HCT116 (cell line): ENCODE results near the gene ATRIP. TPM values are rescaled to one million over a fixed set of nuclear protein-coding genes. Genes with fewer than 3 reads are reported as not detected.

Experiments used
- ATAC-seq: fragments of 200-7000 bp; cut with Tn5 transposase; 2 replicates; pipeline ENCODE4 v1.9.1; 2020; ENCODE audit warnings: mild to moderate bottlenecking, moderate library complexity
- BruUV-seq: library from RNA; stranded (reverse); fragments of 400-500 nt; replicated peaks from 2 replicates; lab custom pipeline; 2021; lab: Mats Ljungman, UMichigan
- CTCF ChIA-PET: fragments of 300-600 bp; sonication (Branson Sonifier 250); formaldehyde crosslinking; loops from one replicate; lab custom pipeline; 2021; ENCODE audit warnings: antibody characterized with exemption; lab: Charles Lee
- POLR2A ChIA-PET: fragments of 300-600, 350-600 bp; sonication (Branson Sonifier 250); formaldehyde crosslinking; loops from one replicate; lab custom pipeline; 2021; ENCODE audit warnings: antibody characterized with exemption; lab: Charles Lee
- RAD21 ChIA-PET, 2 experiments: fragments of 300-600 bp; sonication (Branson Sonifier 250); formaldehyde crosslinking; loops; one replicate each; lab custom pipeline; 2023; ENCODE audit warnings: low total read pairs in 2 of 2; ENCODE audit not compliant: uncharacterized antibody in 2 of 2, unreplicated experiment in 2 of 2, low non-redundant PET in 1 of 2; lab: Charles Lee
- DNase-seq: peaks from one replicate; pipeline ENCODE4 v3.0.0-alpha.2; 2010; ENCODE audit warnings: low read depth, low spot score
- H2AFZ ChIP-seq: fragments of 200-600 bp; shearing (Covaris generic), sonication (generic); 2 replicates; pipeline ENCODE4 v1.6.1; 2017; ENCODE audit warnings: low read depth, mixed run types, mixed read lengths, antibody characterized with exemption, low read length; ENCODE audit not compliant: poor library complexity, severe bottlenecking
- H3K27ac ChIP-seq: 2 replicates; pipeline ENCODE4 v1.5.1; 2012; ENCODE audit warnings: low read depth, low read length
- H3K27me3 ChIP-seq: fragments of 200-600 bp; sonication (generic); 2 replicates; pipeline ENCODE4 v1.6.1; 2016; ENCODE audit warnings: mixed run types, low read length, mixed read lengths; ENCODE audit not compliant: insufficient read depth
- H3K36me3 ChIP-seq, 2 experiments: fragments of 200-500 bp in 1 of 2; fragments of 200-600 bp in 1 of 2; sonication (Bioruptor generic) in 1 of 2; sonication (generic) in 1 of 2; 2 replicates each; pipeline versions ENCODE4 v1.5.1 to v1.6.1; 2014 to 2016; ENCODE audit warnings: low read length in 2 of 2, inconsistent platforms in 1 of 2, mixed read lengths in 1 of 2, mixed run types in 1 of 2; ENCODE audit not compliant: insufficient read depth in 2 of 2, control insufficient read depth in 1 of 2
- H3K4me1 ChIP-seq, 2 experiments: fragments of 200-600 bp in 1 of 2; sonication (generic) in 1 of 2; 2 replicates each; pipeline versions ENCODE4 v1.5.1 to v1.6.1; 2012 to 2017; ENCODE audit warnings: low read length in 2 of 2, inconsistent platforms in 1 of 2, mild to moderate bottlenecking in 1 of 2, mixed read lengths in 1 of 2, mixed run types in 1 of 2, moderate library complexity in 1 of 2; ENCODE audit not compliant: insufficient read depth in 2 of 2, control insufficient read depth in 1 of 2
- H3K4me2 ChIP-seq: fragments of 200-600 bp; sonication (generic); 2 replicates; pipeline ENCODE4 v1.6.1; 2017; ENCODE audit warnings: mixed run types, low read length, mixed read lengths
- H3K4me3 ChIP-seq, 2 experiments: fragments of 200-600 bp in 1 of 2; sonication (generic) in 1 of 2; replicated peaks in 1 of 2; 2 replicates each; pipeline ENCODE4 v1.5.1; 2011 to 2016; ENCODE audit warnings: low read length in 2 of 2, control low read depth in 1 of 2, low read depth in 1 of 2, mild to moderate bottlenecking in 1 of 2, mixed read lengths in 1 of 2, mixed run types in 1 of 2
- H3K79me2 ChIP-seq: fragments of 200-600 bp; sonication (generic); 2 replicates; pipeline ENCODE4 v1.6.1; 2017; ENCODE audit warnings: mild to moderate bottlenecking, mixed run types, low read length, moderate library complexity, mixed read lengths; ENCODE audit not compliant: insufficient read depth
- H3K9ac ChIP-seq: fragments of 200-600 bp; sonication (generic); 2 replicates; pipeline ENCODE4 v1.6.1; 2016; ENCODE audit warnings: low read length, mixed read lengths
- H3K9me2 ChIP-seq: fragments of 200-600 bp; sonication (generic), shearing (Covaris generic); 2 replicates; pipeline ENCODE4 v1.6.1; 2017; ENCODE audit warnings: mixed run types, mild to moderate bottlenecking, moderate library complexity; ENCODE audit not compliant: insufficient read depth
- H3K9me3 ChIP-seq, 2 experiments: fragments of 200-500 bp in 1 of 2; fragments of 200-600 bp in 1 of 2; sonication (Bioruptor generic) in 1 of 2; sonication (generic) in 1 of 2; 2 replicates each; pipeline ENCODE4 v1.6.1; 2014 to 2017; ENCODE audit warnings: low read length in 2 of 2, mixed read lengths in 2 of 2, inconsistent platforms in 1 of 2, low read depth in 1 of 2, mild to moderate bottlenecking in 1 of 2, mixed run types in 1 of 2, moderate library complexity in 1 of 2; ENCODE audit not compliant: control insufficient read depth in 1 of 2, insufficient read depth in 1 of 2
- H4K20me1 ChIP-seq: fragments of 200-600 bp; sonication (generic), shearing (Covaris generic); 2 replicates; pipeline ENCODE4 v1.6.1; 2017; ENCODE audit warnings: mixed run types, mild to moderate bottlenecking, moderate library complexity; ENCODE audit not compliant: insufficient read depth
- CTCF ChIP-seq, 3 experiments: fragments of 200-600 bp in 1 of 3; sonication (generic) in 1 of 3; IDR thresholded peaks in 2 of 3; conservative IDR thresholded peaks in 1 of 3; 2 replicates each; pipeline ENCODE4 v1.5.1; 2012 to 2017; ENCODE audit warnings: low read depth in 2 of 3, low read length in 2 of 3, antibody characterized with exemption in 1 of 3, borderline replicate concordance in 1 of 3, control low read depth in 1 of 3, mild to moderate bottlenecking in 1 of 3, mixed read lengths in 1 of 3, mixed run types in 1 of 3, moderate library complexity in 1 of 3; ENCODE audit not compliant: insufficient read depth in 1 of 3
- EGR1 ChIP-seq: IDR thresholded peaks from 2 replicates; pipeline ENCODE4 v1.6.1; 2012; ENCODE audit warnings: low read depth
- ELF1 ChIP-seq: IDR thresholded peaks from 2 replicates; pipeline ENCODE4 v1.6.1; 2012; ENCODE audit warnings: low read depth, borderline replicate concordance
- EZH2 ChIP-seq: fragments of 200-600 bp; sonication (generic); IDR thresholded peaks from 2 replicates; pipeline ENCODE4 v1.6.1; 2017; ENCODE audit warnings: antibody characterized with exemption, mixed run types
- MAX ChIP-seq: IDR thresholded peaks from 2 replicates; pipeline ENCODE4 v1.6.1; 2012
- REST ChIP-seq: IDR thresholded peaks from 2 replicates; pipeline ENCODE4 v1.6.1; 2012; ENCODE audit warnings: low read depth
- SIN3A ChIP-seq: IDR thresholded peaks from 2 replicates; pipeline ENCODE4 v1.6.1; 2012; ENCODE audit warnings: low read depth
- TCF7L2 ChIP-seq: IDR thresholded peaks from 2 replicates; pipeline ENCODE4 v1.7.0; 2011; ENCODE audit warnings: borderline replicate concordance, inconsistent platforms; ENCODE audit not compliant: insufficient read depth, insufficient read length; ENCODE audit errors: extremely low read depth
- YY1 ChIP-seq: IDR thresholded peaks from 2 replicates; pipeline ENCODE4 v1.6.1; 2011; ENCODE audit warnings: low read length, low read depth, moderate library complexity, mild to moderate bottlenecking; ENCODE audit not compliant: insufficient replicate concordance; ENCODE audit errors: extremely low read depth
- ZFX ChIP-seq: fragments of 450-650 bp; IDR thresholded peaks from 2 replicates; pipeline ENCODE4 v1.6.1; 2017
- ZNF274 ChIP-seq: fragments of 200-500 bp; sonication (Bioruptor generic); IDR thresholded peaks from 2 replicates; pipeline ENCODE4 v1.6.1; 2014; ENCODE audit warnings: mild to moderate bottlenecking, low read depth, low read length, inconsistent platforms
- intact Hi-C: fragments of 100-400 bp; cut with micrococcal nuclease; formaldehyde crosslinking; loops from 2 replicates; pipeline ENCODE4 v1.10.0; 2022
- total RNA-seq: library from RNA; stranded (reverse); gene quantifications from one replicate; pipeline ENCODE4 v1.2.1, GENCODE V29; 2021; ENCODE audit not compliant: unreplicated experiment

ATRIP gene
- total RNA-seq, 1 experiment from 2014 or later, result 15.6 TPM

GRCh38 chr3:48475188-48475587 lies 28.7 kb downstream of the ATRIP start (continued):
- no peak for TF ChIP-seq MAX

- Histone ChIP-seq H3K27me3 (no peaks in the 10 kb centered on the region), H3K9me3 (no peaks in the 10 kb centered on the region), H2AFZ (no peak overlapping the region), H4K20me1 (no peaks in the 10 kb centered on the region), H3K27ac (no peak overlapping the region), H3K79me2 (peaks cover 11% of the 10 kb centered on the region), H3K9ac (no peak overlapping the region), H3K36me3 (no peaks in the 10 kb centered on the region), H3K9me2 (no peaks in the 10 kb centered on the region), H3K4me3 (no peak overlapping the region), H3K4me1 (peaks cover 18 to 27% of the 10 kb centered on the region in 2 experiments; a peak in 3 of 4 replicates)
- ATAC-seq (no peak), DNase-seq (no peak)
- RAD21 ChIA-PET, result no interaction called here
- intact Hi-C loops, result no loop called here
- POLR2A ChIA-PET, result no interaction called here
- BruUV-seq, result no TSS peak
- no peak for TF ChIP-seq YY1
- no peak for TF ChIP-seq ZFX
- TF ChIP-seq SIN3A, result no peak
- no peak for TF ChIP-seq EZH2
- no peak for TF ChIP-seq MAX
- TF ChIP-seq TCF7L2, result no peak
- TF ChIP-seq EGR1, result no peak
- TF ChIP-seq REST, result no peak
- no peak for TF ChIP-seq ZNF274
- no peak for TF ChIP-seq CTCF (IDR thresholded peaks at IDR 0.05 in 2 of 3, conservative IDR thresholded peaks at IDR 0.05 in 1 of 3; ENCODE audit: borderline replicate concordance in 1 of 3, insufficient read depth in 1 of 3, low read depth in 2 of 3, low read length in 2 of 3)
- TF ChIP-seq ELF1, result no peak
- TF ChIP-seq, all 23 proteins: peak for 0
- CTCF ChIA-PET, result no interaction called here
- H3K4me2 ChIP-seq, result no peak overlapping the region
These were observed 30.0 kb downstream of the ATRIP start for GRCh38 chr3:48476426-48477053.
